Memory B cell (primary cell): ENCODE data around the gene UMAD1.
"Not testable (repeated sequence)": the region's sequence is repeated elsewhere in the genome, so short reads cannot be mapped to it uniquely, and the experiment has no call there.

Experiments used
- ATAC-seq: fragments of 150-1000 bp; cut with Tn5 transposase; 2 replicates; pipeline ENCODE4 v1.10.0; 2021; ENCODE audit warnings: low read depth, mild to moderate bottlenecking, moderate library complexity
- DNase-seq, 2 donors: peaks; one replicate each; pipeline ENCODE4 v3.0.0; 2022; ENCODE audit warnings: low spot score in 2 of 2
- H3K27ac Mint-ChIP-seq: one replicate; pipeline ENCODE4 v1.8.0; 2022; ENCODE audit warnings: mild to moderate bottlenecking, moderate library complexity, mixed read lengths
- H3K27me3 Mint-ChIP-seq: one replicate; pipeline ENCODE4 v1.8.0; 2022; ENCODE audit warnings: mixed read lengths
- H3K36me3 Mint-ChIP-seq: one replicate; pipeline ENCODE4 v1.8.0; 2022; ENCODE audit warnings: mild to moderate bottlenecking, mixed read lengths
- H3K4me1 Mint-ChIP-seq: one replicate; pipeline ENCODE4 v1.8.0; 2022; ENCODE audit warnings: mixed read lengths
- H3K4me3 Mint-ChIP-seq: one replicate; pipeline ENCODE4 v1.8.0; 2022; ENCODE audit warnings: mild to moderate bottlenecking, moderate library complexity, mixed read lengths
- H3K9me3 Mint-ChIP-seq: one replicate; pipeline ENCODE4 v1.8.0; 2022; ENCODE audit warnings: mixed read lengths

The UMAD1 gene

DNA sequence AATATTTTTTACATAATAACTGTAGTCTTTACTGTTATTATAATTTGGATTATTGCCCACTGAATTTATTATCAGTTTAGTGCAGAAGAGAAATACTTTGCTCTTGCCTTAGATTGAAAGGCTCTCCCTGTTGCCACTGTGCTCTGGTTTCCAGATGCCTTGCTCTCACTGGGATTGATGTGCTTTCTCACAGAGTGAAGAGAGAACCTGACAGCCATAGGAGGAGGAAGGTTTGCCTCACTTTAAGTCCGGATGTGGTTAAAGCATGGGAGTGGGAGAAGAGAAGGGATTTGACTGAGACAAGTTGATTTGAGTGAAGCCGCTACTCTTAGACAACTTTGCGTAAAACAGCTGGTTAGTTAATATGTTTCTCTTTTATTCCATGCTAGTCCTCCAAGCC lies 146.0 kb downstream of the UMAD1 start:
- ATAC-seq (no peak), DNase-seq (no peak)
- Mint-ChIP-seq H3K36me3 (peaks cover 7% of the 10 kb centered on the region), H3K4me1 (peaks cover 9% of the 10 kb centered on the region), H3K4me3 (no peak overlapping the region), H3K27me3 (no peaks in the 10 kb centered on the region), H3K9me3 (no peaks in the 10 kb centered on the region), H3K27ac (no peak overlapping the region)

DNA sequence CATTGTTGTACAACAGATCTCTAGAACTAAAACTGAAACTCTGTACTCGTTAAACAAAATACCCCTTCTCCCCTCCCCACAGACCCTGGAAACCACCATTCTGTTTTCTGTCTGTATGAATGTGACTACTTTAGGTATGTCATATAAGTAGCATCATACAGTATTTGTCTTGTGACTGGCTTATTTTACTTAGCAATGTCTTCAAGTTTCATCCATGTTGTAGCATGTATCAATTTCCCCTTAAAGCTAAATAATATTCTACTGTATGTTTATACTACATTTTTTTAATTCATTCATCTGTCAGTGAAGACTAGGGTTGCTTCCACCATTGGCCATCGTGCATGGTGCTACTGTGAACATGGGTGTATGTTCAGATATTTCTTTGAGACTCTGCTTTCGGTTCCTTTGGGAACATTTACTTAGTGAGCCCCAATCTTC lies 149.0 kb downstream of the UMAD1 start:
- Mint-ChIP-seq H3K4me1 (peaks cover 11% of the 10 kb centered on the region), H3K27me3 (no peaks in the 10 kb centered on the region), H3K27ac (peak overlapping the region; percentile 39), H3K9me3 (no peaks in the 10 kb centered on the region), H3K36me3 (peaks cover 16% of the 10 kb centered on the region), H3K4me3 (no peak overlapping the region)
- ATAC-seq (peak; percentile 31), DNase-seq (no peak)

GRCh38 chr7:7790041-7790741 lies 149.6 kb downstream of the UMAD1 start:
- peaks cover 7% of the 10 kb centered on the region for H3K4me1 Mint-ChIP-seq
- no peak overlapping the region for H3K4me3 Mint-ChIP-seq
- peak overlapping the region; percentile 39 for H3K27ac Mint-ChIP-seq
- no peaks in the 10 kb centered on the region for H3K9me3 Mint-ChIP-seq
- peaks cover 19% of the 10 kb centered on the region for H3K36me3 Mint-ChIP-seq
- H3K27me3 Mint-ChIP-seq = no peaks in the 10 kb centered on the region
- DNase-seq (no peak), ATAC-seq (no peak)

GRCh38 chr7:7791523-7791922 lies 151.0 kb downstream of the UMAD1 start:
- DNase-seq = no peak
- Mint-ChIP-seq H3K9me3 (no peaks in the 10 kb centered on the region), H3K27ac (no peak overlapping the region), H3K4me1 (peaks cover 2% of the 10 kb centered on the region), H3K36me3 (peaks cover 23% of the 10 kb centered on the region), H3K27me3 (no peaks in the 10 kb centered on the region), H3K4me3 (no peak overlapping the region)
- ATAC-seq = no peak

GRCh38 chr7:7792056-7792455 lies 151.5 kb downstream of the UMAD1 start:
- no peak overlapping the region for H3K4me3 Mint-ChIP-seq
- ATAC-seq (no peak), DNase-seq (no peak)
- peaks cover 2% of the 10 kb centered on the region for H3K4me1 Mint-ChIP-seq
- no peaks in the 10 kb centered on the region for H3K27me3 Mint-ChIP-seq
- H3K9me3 Mint-ChIP-seq = no peaks in the 10 kb centered on the region
- H3K36me3 Mint-ChIP-seq = peaks cover 26% of the 10 kb centered on the region
- no peak overlapping the region for H3K27ac Mint-ChIP-seq

- Mint-ChIP-seq H3K9me3 (no peaks in the 10 kb centered on the region), H3K4me1 (peaks cover 7% of the 10 kb centered on the region), H3K27ac (no peak overlapping the region), H3K4me3 (no peak overlapping the region), H3K27me3 (no peaks in the 10 kb centered on the region), H3K36me3 (peaks cover 26% of the 10 kb centered on the region)
- DNase-seq (no peak), ATAC-seq (no peak)
These were observed 152.7 kb downstream of the UMAD1 start for GRCh38 chr7:7793249-7793648.

- Mint-ChIP-seq H3K36me3 (peaks cover 26% of the 10 kb centered on the region), H3K27me3 (no peaks in the 10 kb centered on the region), H3K9me3 (no peaks in the 10 kb centered on the region), H3K27ac (no peak overlapping the region), H3K4me1 (peaks cover 12% of the 10 kb centered on the region), H3K4me3 (no peak overlapping the region)
- ATAC-seq = no peak
- no peak for DNase-seq
These were observed 153.4 kb downstream of the UMAD1 start for GRCh38 chr7:7793921-7794320.

GRCh38 chr7:7795203-7795602 lies 154.7 kb downstream of the UMAD1 start:
- Mint-ChIP-seq H3K4me1 (peaks cover 12% of the 10 kb centered on the region), H3K27ac (no peak overlapping the region)
- ATAC-seq = no peak

GRCh38 chr7:7795630-7796121 lies 155.1 kb downstream of the UMAD1 start:
- Mint-ChIP-seq H3K36me3 (peaks cover 26% of the 10 kb centered on the region), H3K27me3 (no peaks in the 10 kb centered on the region), H3K4me1 (peaks cover 12% of the 10 kb centered on the region), H3K4me3 (no peak overlapping the region), H3K9me3 (no peaks in the 10 kb centered on the region), H3K27ac (no peak overlapping the region)
- no peak for ATAC-seq
- no peak for DNase-seq

More at GRCh38 chr7:7795203-7795602, 154.7 kb downstream of the UMAD1 start:
- Mint-ChIP-seq H3K36me3 (peaks cover 26% of the 10 kb centered on the region), H3K4me3 (no peak overlapping the region), H3K27me3 (no peaks in the 10 kb centered on the region), H3K9me3 (no peaks in the 10 kb centered on the region)
- no peak for DNase-seq

GRCh38 chr7:7798510-7798909 lies 158.0 kb downstream of the UMAD1 start:
- peaks cover 19% of the 10 kb centered on the region for H3K36me3 Mint-ChIP-seq
- ATAC-seq = peak; percentile 32
- H3K4me1 Mint-ChIP-seq = peaks cover 10% of the 10 kb centered on the region
- no peak overlapping the region for H3K27ac Mint-ChIP-seq
- H3K27me3 Mint-ChIP-seq = no peaks in the 10 kb centered on the region
- no peaks in the 10 kb centered on the region for H3K9me3 Mint-ChIP-seq
- H3K4me3 Mint-ChIP-seq = no peak overlapping the region
- DNase-seq = no peak

DNA sequence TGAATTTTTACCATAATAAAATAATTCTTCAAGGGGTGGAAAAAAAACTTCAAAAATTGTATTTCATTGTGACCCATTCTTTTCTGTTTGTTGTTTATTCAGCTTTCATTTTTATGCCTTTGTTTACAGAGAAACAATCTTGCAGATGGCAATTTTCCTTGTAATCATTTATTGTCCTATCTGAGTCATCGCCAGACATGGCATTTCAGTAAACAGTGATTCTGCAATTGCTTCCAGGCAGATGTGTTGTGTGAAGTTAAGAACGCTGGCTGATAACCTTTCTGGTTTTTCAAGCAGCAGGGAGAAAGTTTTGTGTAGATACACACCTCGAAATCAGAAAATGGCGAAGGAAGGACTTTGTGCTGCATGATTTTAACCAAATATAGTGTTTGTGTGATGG lies 158.6 kb downstream of the UMAD1 start:
- ATAC-seq = no peak

GRCh38 chr7:7802531-7802930 lies 162.0 kb downstream of the UMAD1 start:
- no peaks in the 10 kb centered on the region for H3K27me3 Mint-ChIP-seq
- peaks cover 5% of the 10 kb centered on the region for H3K36me3 Mint-ChIP-seq
- ATAC-seq (no peak), DNase-seq (no peak)
- H3K27ac Mint-ChIP-seq = no peak overlapping the region
- no peaks in the 10 kb centered on the region for H3K9me3 Mint-ChIP-seq
- peaks cover 9% of the 10 kb centered on the region for H3K4me1 Mint-ChIP-seq
- H3K4me3 Mint-ChIP-seq = no peak overlapping the region

More for the DNA sequence above, 158.6 kb downstream of the UMAD1 start:
- Mint-ChIP-seq H3K4me1 (peaks cover 12% of the 10 kb centered on the region), H3K27me3 (no peaks in the 10 kb centered on the region), H3K9me3 (no peaks in the 10 kb centered on the region), H3K4me3 (no peak overlapping the region), H3K27ac (no peak overlapping the region), H3K36me3 (peaks cover 21% of the 10 kb centered on the region)
- DNase-seq = no peak

DNA sequence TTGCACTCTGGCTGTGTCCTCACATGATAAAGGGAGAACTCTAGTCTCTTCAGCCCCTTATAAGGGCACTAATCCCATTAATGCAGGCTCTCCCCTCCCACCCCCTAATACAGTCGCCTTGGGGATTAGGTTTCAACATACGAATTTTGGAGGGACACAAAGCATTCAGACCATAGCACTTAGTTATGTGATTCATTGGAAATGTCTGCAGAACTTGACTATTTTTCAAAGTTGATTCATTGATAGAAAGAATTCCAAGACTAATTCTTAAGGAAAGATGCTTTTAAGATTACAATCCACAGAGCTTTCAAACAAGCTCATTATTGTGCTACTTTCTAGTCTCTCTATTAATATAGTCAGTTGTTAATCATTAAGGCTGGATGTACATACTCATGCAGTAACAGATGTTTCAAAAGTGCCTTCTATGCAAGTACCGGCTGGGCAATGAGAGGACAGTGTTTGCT lies 163.2 kb downstream of the UMAD1 start:
- Mint-ChIP-seq H3K9me3 (no peaks in the 10 kb centered on the region), H3K27ac (no peak overlapping the region), H3K27me3 (no peaks in the 10 kb centered on the region), H3K4me3 (no peak overlapping the region), H3K4me1 (peaks cover 2% of the 10 kb centered on the region), H3K36me3 (peaks cover 4% of the 10 kb centered on the region)
- ATAC-seq (no peak), DNase-seq (no peak)

GRCh38 chr7:7804822-7805221 lies 164.3 kb downstream of the UMAD1 start:
- H3K9me3 Mint-ChIP-seq, H3K27ac Mint-ChIP-seq, DNase-seq, H3K27me3 Mint-ChIP-seq, H3K4me3 Mint-ChIP-seq, H3K4me1 Mint-ChIP-seq, H3K36me3 Mint-ChIP-seq: not testable (repeated sequence)
- ATAC-seq = peak; percentile 41
